HG03280 (cell line): ENCODE results near the gene CR1.
"Not testable (repeated sequence)": the region's sequence is repeated elsewhere in the genome, so short reads cannot be mapped to it uniquely, and the experiment has no call there.

Source experiments
- ATAC-seq: cut with Tn5 transposase; IDR thresholded peaks from one replicate; pipeline ENCODE4 v1.9.1; 2021; ENCODE audit warnings: mild to moderate bottlenecking, moderate library complexity; ENCODE audit not compliant: unreplicated experiment

Gene CR1

DNA sequence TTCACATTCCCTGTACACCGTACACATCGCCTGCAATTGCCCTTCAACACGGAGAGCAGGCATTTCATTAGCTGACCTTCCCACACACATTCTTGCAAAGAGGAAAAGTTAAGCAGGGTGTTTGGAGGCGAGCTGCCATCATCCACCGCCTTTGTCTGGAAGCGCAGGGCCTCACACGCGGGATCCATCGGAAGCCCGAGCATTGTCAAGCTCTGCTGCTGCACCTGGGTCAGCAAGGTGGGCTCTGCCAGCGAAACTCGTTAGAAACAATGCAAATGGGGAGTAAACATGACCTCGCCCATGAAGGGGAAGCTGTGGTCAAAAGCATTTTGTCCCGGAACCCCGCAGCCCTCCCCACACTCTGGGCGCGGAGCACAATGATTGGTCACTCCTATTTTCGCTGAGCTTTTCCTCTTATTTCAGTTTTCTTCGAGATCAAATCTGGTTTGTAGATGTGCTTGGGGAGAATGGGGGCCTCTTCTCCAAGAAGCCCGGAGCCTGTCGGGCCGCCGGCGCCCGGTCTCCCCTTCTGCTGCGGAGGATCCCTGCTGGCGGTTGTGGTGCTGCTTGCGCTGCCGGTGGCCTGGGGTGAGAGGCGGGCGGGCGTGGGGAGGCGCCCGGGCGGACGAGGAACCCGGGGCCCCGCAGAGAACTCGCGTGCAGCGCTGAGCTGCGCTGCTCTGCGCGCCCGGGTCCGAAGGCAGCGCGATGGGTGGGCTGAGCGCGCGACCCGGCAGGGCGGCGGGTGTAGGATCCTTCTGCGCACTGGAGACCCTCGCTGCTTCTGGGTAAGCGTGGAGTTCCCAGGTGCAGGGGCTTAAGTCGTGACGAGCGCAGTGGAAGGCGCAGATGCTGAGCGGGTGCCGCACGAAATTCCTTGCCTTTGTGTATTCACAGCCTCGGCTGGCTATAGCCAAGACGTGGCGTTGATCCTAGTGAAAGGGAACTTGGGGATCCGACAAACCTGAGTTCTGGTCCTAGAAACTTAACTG lies at the start of gene CR1:
CR1 (plus strand) TSS at position 357 of the 992 bp plus-strand sequence; CDS start at position 468, 111 bp downstream.
- ATAC-seq, result peak; percentile 60

DNA sequence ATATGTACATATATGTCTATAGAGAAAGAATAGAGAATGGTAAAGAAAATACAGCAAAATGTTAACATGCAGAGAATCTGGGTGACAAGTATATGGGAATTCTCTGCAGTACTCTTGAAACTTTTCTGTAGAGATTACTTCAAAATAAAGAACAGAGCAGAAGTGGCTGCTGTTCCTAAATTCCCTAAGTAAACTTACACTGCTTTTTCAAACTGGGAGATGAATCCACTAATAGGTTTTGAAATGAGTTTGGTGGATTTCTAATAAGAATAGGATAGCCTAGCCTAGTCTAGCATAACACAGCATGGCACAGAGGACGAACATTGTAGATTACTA lies 42.3 kb upstream of the CR1 start:
- no peak for ATAC-seq

DNA sequence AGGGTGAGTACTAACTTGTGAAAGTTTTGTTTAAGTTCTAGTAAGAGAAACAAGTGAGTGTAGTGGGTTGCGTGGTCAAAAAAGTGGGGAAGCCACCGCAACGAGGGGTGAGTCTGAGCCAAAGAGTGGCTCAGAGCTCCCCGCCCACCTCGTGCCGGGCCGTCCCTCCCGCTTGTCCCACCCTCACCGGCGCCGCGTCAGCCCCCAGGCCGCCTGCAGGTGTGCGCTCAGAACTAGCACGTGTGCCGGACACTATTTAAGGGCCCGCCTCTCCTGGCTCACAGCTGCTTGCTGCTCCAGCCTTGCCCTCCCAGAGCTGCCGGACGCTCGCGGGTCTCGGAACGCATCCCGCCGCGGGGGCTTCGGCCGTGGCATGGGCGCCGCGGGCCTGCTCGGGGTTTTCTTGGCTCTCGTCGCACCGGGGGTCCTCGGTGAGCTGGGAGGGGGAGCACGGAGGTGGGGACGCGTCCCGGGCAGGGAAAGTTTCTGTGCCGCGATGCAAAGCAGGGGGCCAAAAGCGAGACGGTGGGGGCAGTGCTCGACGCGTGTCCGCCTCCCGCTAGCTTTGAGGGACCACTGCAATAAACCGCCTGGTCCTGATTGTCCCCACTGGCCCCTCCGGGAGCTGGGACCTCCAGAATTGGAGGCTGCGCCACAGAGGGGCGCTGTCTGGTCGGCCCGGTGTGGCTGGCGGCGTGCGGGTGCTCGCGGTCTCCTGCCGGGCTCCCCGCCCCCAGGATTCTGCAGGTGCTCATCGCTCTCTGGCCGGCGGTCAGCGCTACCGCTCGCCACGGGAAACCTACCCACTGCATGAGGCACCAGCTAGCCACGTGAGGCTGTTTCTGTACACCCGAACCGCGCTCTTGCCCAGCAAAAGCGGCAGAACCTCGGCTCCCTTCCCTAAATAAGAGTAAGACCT lies 41.7 kb upstream of the CR1 start, which contains the start of gene CR2:
CR2 (plus strand) TSS at position 283 of the 919 bp plus-strand sequence; CDS start at position 374, 91 bp downstream.
- ATAC-seq, result peak; percentile 82

GRCh38 chr1:207455183-207455754 lies 40.7 kb upstream of the CR1 start:
- no peak for ATAC-seq

DNA sequence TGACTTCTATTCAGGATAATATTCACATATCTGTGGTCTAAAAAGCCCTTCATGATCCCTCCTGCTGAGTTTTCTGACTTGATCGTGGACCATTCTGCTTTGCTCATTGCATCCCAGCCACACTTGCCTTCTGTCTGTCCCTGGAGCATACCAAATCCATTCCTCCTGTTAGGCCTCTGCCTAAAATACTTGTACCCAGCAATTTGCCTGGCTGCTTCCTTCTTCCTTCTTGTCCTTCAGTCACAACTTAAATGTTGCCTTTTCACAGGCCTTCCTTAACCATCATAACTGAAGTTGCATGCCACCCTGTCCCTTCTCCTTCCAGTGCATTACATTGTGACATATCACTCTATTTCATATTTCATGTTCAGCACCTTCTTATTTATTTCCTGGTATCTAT lies 37.5 kb upstream of the CR1 start:
- no peak for ATAC-seq

GRCh38 chr1:207459008-207459407 lies 36.9 kb upstream of the CR1 start:
- no peak for ATAC-seq

DNA sequence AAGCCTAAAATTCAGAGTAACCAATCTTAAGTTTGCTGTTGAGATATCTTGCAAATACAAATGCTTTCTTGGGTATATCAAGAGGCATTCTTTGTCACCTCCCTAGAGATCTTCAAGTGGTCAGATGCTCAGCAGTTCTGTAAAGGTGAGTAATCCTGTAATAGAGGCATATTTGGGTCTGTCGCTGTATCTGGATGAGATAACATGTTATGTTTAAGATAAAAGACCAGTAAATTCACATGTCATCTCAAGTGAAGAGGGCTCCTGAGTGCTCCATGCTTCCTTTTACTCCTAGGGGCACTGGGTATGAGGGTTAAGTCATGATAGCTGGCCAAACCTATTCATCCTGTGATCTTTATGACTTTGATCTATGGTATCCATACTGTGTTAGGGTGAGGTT lies 34.3 kb upstream of the CR1 start:
- no peak for ATAC-seq

DNA sequence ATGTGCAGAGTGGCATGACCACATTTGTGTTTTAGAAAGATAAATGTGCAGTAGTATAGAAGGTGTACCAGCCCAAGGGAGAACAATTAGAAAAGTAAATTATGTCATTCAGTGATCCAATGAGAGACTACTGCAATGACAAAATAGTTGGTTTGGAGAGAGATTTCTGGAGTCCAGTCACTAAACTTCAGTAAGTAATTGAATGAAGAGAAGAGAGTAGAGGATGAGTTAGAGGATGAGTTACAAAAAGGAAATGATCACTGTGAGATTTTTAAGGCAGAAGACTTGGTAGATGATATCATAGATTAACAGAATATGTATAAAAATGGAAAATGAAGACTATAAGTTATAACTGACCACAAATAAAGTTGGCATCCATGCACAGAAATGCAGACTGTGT lies 33.4 kb upstream of the CR1 start:
- ATAC-seq, result no peak

GRCh38 chr1:207463021-207463420 lies 32.9 kb upstream of the CR1 start:
- no peak for ATAC-seq

DNA sequence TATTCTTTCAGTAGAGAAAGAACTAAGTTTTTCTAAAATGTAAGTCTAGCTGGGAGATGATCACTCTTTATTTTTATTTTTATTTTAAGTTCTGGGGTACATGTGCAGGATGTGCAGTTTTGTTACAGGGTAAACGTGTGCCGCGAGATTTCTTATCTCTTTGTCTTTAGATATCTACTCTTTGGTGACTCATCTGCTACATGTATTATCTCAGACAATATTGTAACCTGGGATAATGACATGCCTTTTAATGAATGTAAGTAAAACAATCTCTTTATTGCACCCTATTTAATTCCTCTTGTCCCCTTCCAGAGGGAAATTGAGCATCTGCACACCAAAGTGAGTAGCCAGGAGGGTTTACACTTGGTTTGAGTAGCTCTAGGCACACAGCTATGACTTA lies 32.4 kb upstream of the CR1 start:
- no peak for ATAC-seq

GRCh38 chr1:207470927-207471326 lies 25.0 kb upstream of the CR1 start:
- ATAC-seq, result no peak

GRCh38 chr1:207474210-207474609 lies 21.7 kb upstream of the CR1 start:
- ATAC-seq, result no peak

- ATAC-seq, result no peak
Measured at GRCh38 chr1:207486198-207486597, 9.8 kb upstream of the CR1 start.

GRCh38 chr1:207487636-207488035 lies 8.3 kb upstream of the CR1 start:
- ATAC-seq, result no peak

- ATAC-seq, result no peak
Measured at GRCh38 chr1:207493212-207493611, 2.7 kb upstream of the CR1 start.

GRCh38 chr1:207494171-207494570 lies 1.8 kb upstream of the CR1 start:
- no peak for ATAC-seq

DNA sequence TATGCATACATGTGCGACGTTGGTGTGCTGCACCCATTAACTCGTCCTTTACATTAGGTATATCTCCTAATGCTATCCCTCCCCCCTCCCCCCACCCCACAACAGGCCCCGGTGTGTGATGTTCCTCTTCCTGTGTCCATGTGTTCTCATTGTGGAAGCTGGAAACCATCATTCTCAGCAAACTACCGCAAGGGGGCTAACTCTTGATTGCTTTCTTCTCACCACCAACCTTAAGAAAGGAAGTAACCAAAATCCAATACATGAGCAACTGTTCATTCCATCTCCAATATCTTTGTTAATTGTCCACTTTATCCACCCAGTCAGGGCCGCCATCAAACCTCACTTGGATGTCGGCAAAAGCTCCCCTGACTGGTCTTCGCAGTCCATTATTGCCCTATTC lies 676 bp upstream of the CR1 start:
- not testable (repeated sequence) for ATAC-seq

GRCh38 chr1:207497941-207498340 lies 2.0 kb downstream of the CR1 start:
- no peak for ATAC-seq

DNA sequence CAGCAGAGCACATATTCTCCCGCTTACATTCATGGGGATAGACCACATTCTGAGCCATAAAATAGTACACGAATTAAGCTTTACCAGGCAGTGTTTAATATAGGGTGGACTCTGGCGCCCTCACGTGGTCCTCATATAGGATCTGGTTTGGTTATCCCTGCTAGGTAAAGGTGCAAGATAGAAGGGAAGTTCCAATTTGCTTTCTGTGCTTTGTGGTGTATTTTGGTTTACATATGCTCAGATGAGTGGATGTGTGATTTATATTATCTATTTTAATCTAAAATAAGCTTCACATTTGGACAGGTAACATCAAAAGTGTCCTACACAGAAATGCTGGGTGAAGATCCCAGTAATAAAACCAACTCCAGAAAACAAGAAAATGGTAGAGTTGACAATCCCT lies 3.6 kb downstream of the CR1 start:
- ATAC-seq, result no peak

DNA sequence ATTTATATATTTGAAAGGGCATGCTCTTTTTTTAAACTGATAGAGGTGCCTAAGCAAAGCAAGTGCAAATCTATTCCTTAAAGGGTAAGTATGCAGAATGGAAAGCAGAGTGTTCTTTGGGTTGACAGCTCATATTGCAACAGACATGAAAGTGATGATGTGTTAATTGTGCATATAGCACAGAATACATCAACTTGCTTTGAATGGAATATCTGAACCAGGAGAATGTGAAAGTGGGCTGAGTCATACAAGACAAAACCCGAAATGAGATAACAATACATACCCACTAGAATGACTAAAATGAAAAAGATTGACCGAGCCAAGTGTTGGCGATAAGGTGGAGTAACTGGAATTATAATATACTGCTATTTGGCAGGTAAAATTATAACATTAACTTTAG lies 4.3 kb downstream of the CR1 start:
- ATAC-seq, result no peak

DNA sequence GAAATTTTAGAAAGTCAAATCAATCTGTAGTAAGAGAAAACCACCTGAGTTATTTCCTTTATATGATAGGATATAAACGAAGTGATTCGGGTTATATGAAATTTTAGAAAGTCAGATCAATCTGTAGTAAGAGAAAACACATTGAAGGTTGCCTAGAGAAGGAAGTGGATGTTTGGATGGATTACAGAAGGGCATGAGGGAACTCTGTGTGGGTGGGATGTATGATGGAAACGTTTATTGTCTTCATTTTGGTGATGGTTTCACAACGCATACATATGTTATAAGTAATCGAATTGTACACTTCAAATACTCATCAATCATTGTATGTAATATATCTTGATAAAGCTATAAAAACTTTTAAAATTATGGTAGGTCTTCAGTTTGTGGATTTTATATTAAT lies 5.1 kb downstream of the CR1 start:
- ATAC-seq, result no peak
